Nephron progenitor cell (in vitro differentiated cells): Measurements from ENCODE around the gene RAD54L.

Source experiments
- DNase-seq: peaks from one replicate; pipeline ENCODE4 v3.0.0; 2021
- H3K27ac Mint-ChIP-seq: 2 replicates; pipeline ENCODE4 v1.8.0; 2021; ENCODE audit warnings: mild to moderate bottlenecking, moderate library complexity, mixed read lengths
- H3K27me3 Mint-ChIP-seq: 2 replicates; pipeline ENCODE4 v1.8.0; 2021; ENCODE audit warnings: mild to moderate bottlenecking, low read depth, mixed read lengths; ENCODE audit not compliant: poor library complexity
- H3K36me3 Mint-ChIP-seq: 2 replicates; pipeline ENCODE4 v1.8.0; 2021; ENCODE audit warnings: low read depth, mixed read lengths
- H3K4me1 Mint-ChIP-seq: 2 replicates; pipeline ENCODE4 v1.8.0; 2021; ENCODE audit warnings: mixed read lengths
- H3K4me3 Mint-ChIP-seq: 2 replicates; pipeline ENCODE4 v1.8.0; 2021; ENCODE audit warnings: mild to moderate bottlenecking, moderate library complexity, mixed read lengths
- H3K9me3 Mint-ChIP-seq: 2 replicates; pipeline ENCODE4 v1.8.0; 2021; ENCODE audit warnings: mild to moderate bottlenecking, moderate library complexity, mixed read lengths
- CTCF ChIP-seq: fragments of 200-600 bp; sonication (generic); IDR thresholded peaks from 2 replicates; pipeline ENCODE4 v1.5.0; 2021; ENCODE audit warnings: antibody characterized with exemption

The RAD54L gene

DNA sequence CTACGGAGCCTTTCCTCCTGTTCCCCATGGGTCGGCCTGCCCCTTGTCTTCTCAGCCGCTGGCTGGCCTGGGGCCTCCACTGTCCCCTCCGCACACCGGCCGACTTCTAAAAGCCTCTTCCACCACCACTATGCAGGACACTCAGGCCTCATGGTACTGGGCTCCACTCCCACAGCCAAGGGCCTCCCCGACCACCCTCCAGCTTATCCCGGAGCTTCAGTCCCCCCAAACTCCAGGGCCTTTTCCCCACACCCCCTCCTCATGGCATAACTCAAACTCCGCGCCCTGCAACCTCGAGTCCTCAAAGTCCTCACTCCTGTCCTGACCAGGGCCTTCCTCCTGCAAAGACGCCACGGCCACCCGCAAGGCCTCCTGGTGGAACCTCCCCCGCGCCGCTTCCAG lies 53.8 kb downstream of the RAD54L start:
- Mint-ChIP-seq H3K4me1 (peaks cover 56% of the 10 kb centered on the region), H3K27ac (peak overlapping the region; percentile 99), H3K36me3 (peaks cover 27% of the 10 kb centered on the region), H3K9me3 (no peaks in the 10 kb centered on the region), H3K4me3 (peak overlapping the region; percentile 99), H3K27me3 (no peaks in the 10 kb centered on the region)
- TF ChIP-seq CTCF: no peak
- peak; percentile 27 for DNase-seq

DNA sequence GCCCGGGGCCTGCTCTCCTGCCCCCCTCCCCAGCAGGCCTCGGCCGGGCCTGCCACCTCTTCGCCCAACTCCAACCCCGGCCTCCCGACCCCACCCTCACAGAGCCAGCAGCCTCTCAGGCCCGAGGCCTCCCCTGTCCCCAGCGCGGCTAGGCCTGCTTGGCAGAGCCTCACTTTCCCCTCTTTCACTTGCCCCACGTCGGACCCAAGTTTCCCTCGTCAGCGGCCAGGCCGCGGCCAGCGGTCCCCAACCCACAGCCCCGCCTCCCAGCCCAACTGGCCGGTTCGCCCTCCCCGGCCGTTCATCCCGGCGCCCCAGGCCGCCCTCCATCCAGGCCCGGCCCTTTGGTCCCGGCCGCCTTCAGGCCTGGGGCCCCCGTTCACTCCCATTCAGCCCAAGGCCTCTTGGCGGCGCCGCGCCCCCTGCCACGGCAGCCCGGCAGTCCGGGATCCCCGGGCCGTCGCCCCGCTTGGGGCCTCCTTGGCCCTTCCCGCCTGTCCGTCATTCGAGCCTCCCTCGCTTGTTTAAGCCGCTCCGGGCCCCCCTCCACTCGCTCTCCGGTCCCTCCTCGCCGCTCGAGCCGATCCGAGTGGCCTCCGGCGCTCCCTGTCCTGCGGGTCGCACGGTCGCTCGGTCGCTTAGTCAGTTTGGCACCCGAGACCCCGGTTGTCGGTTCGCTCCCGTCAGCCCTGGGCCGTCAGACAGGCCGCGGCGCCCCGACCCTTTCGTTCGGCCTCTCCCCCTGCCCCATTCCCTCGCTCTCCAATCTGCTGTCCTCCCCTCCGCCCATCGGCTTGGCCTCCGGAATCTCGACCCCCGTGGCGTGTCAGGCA lies 54.5 kb downstream of the RAD54L start:
- H3K27ac Mint-ChIP-seq: peak overlapping the region; percentile 100
- no peaks in the 10 kb centered on the region for H3K9me3 Mint-ChIP-seq
- peaks cover 56% of the 10 kb centered on the region for H3K4me1 Mint-ChIP-seq
- H3K4me3 Mint-ChIP-seq: peak overlapping the region; percentile 99
- no peaks in the 10 kb centered on the region for H3K27me3 Mint-ChIP-seq
- H3K36me3 Mint-ChIP-seq: peaks cover 21% of the 10 kb centered on the region
- DNase-seq: peak; percentile 70
- TF ChIP-seq CTCF: no peak

DNA sequence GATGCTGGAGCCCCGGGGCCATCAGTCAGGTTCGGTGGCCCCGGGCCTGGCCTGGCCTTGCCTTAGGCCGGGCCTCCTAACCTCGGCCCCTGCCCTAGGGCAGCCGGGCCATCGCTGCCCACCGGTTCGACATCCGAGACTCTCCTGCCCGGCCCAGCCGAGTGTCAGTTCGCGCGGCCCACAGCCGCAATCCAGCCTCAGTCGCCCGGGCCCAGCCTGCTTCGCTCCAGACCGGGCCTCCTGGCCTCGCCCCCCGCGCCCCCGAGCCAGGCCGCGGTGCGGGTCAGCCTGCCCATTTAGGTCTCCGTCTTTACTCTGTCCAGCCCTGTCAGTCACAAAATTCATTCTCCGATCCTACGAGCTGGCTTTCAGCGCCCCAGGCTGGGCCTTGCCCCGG lies 55.1 kb downstream of the RAD54L start:
- Mint-ChIP-seq H3K27ac (peak overlapping the region; percentile 100), H3K9me3 (no peaks in the 10 kb centered on the region), H3K27me3 (no peaks in the 10 kb centered on the region), H3K4me3 (peak overlapping the region; percentile 99), H3K4me1 (peaks cover 62% of the 10 kb centered on the region), H3K36me3 (peaks cover 19% of the 10 kb centered on the region)
- peak; percentile 54 for DNase-seq
- no peak for TF ChIP-seq CTCF

GRCh38 chr1:46303038-46303871 lies 55.7 kb downstream of the RAD54L start, which contains the start of the genes LRRC41 and UQCRH:
Gene LRRC41 (minus strand): TSS chr1:46303616. CDS start chr1:46303322, 294 bp downstream.
Gene UQCRH (plus strand): TSS chr1:46303698. CDS start chr1:46303767, 69 bp downstream.
- Mint-ChIP-seq H3K9me3 (no peaks in the 10 kb centered on the region), H3K4me1 (peaks cover 62% of the 10 kb centered on the region), H3K27ac (peak within 1 kb of the TSS; percentile 100), H3K4me3 (peak within 1 kb of the TSS; percentile 99), H3K36me3 (peaks cover 18% of the 10 kb centered on the region), H3K27me3 (no peaks in the 10 kb centered on the region)
- DNase-seq: peak; percentile 94
- TF ChIP-seq CTCF: no peak

- TF ChIP-seq CTCF: no peak
- H3K4me1 Mint-ChIP-seq: peaks cover 56% of the 10 kb centered on the region
- H3K4me3 Mint-ChIP-seq: peak overlapping the region; percentile 99
- H3K36me3 Mint-ChIP-seq: peaks cover 25% of the 10 kb centered on the region
- DNase-seq: no peak
- H3K27ac Mint-ChIP-seq: peak overlapping the region; percentile 100
- H3K9me3 Mint-ChIP-seq: no peaks in the 10 kb centered on the region
- no peaks in the 10 kb centered on the region for H3K27me3 Mint-ChIP-seq
These were observed 56.3 kb downstream of the RAD54L start for GRCh38 chr1:46303872-46304326.
